ENCODE results near the gene TGFB3.

Gene TGFB3

DNA sequence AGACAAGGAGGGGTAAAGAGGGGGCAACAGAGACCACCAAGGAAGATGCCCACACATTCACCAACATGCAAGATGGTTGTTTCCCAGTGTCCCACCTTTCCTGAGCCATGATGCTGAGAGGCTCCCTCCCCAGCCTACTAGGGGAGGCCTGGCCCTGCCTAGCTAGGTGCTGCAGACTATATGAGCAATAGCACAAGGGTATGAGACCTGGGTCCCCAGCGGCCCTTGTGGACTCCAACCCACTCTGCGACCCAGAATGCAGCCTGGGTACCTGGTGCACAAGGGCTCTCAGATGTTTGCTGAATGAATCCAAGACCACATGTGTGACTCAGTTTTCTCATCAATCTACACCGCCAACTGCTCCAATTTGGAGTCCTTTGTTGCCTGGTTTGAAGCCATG, 13.9 kb downstream of the TGFB3 start:
- Histone ChIP-seq H3F3A (ENCODE audit: insufficient read depth) (no peaks in the 10 kb centered on the region), H3K27ac (ENCODE audit: low read depth, low read length) (no peak overlapping the region), H3K27me3 (ENCODE audit: low read length) (no peaks in the 10 kb centered on the region), H3K4me2 (ENCODE audit: low read depth, low read length, poor library complexity, severe bottlenecking) (no peak overlapping the region), H3K9me3 (ENCODE audit: insufficient read depth, low read length) (no peaks in the 10 kb centered on the region), H3K36me3 (ENCODE audit: low read length) (no peaks in the 10 kb centered on the region), H3K79me2 (ENCODE audit: insufficient read depth, low read length) (no peaks in the 10 kb centered on the region), H3K9ac (ENCODE audit: low read length) (no peak overlapping the region), H3K9me2 (replicated peaks; ENCODE audit: insufficient read depth, low read length) (no peaks in the 10 kb centered on the region), H4K20me1 (ENCODE audit: low read depth, low read length) (no peaks in the 10 kb centered on the region), H2AFZ (ENCODE audit: low read depth, low read length, severe bottlenecking) (no peak overlapping the region), H3K4me3 (ENCODE audit: insufficient read depth, low read length, poor library complexity, severe bottlenecking) (no peak overlapping the region)
- TF ChIP-seq, protein P1, sequence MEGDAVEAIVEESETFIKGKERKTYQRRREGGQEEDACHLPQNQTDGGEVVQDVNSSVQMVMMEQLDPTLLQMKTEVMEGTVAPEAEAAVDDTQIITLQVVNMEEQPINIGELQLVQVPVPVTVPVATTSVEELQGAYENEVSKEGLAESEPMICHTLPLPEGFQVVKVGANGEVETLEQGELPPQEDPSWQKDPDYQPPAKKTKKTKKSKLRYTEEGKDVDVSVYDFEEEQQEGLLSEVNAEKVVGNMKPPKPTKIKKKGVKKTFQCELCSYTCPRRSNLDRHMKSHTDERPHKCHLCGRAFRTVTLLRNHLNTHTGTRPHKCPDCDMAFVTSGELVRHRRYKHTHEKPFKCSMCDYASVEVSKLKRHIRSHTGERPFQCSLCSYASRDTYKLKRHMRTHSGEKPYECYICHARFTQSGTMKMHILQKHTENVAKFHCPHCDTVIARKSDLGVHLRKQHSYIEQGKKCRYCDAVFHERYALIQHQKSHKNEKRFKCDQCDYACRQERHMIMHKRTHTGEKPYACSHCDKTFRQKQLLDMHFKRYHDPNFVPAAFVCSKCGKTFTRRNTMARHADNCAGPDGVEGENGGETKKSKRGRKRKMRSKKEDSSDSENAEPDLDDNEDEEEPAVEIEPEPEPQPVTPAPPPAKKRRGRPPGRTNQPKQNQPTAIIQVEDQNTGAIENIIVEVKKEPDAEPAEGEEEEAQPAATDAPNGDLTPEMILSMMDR (IDR thresholded peaks at IDR 0.05; ENCODE audit: insufficient read depth, low read length, poor library complexity, severe bottlenecking): no peak
- no peak for TF ChIP-seq EZH2phosphoT487 (conservative IDR thresholded peaks at IDR 0.05; ENCODE audit: low read length)

GRCh38 chr14:75961662-75962061, 20.1 kb downstream of the TGFB3 start:
- H3K36me3 ChIP-seq (ENCODE audit: low read length): no peaks in the 10 kb centered on the region
- H4K20me1 ChIP-seq (ENCODE audit: low read depth, low read length): no peaks in the 10 kb centered on the region
- H3K4me3 ChIP-seq (ENCODE audit: insufficient read depth, low read length, poor library complexity, severe bottlenecking): no peak overlapping the region
- no peak overlapping the region for H3K4me2 ChIP-seq (ENCODE audit: low read depth, low read length, poor library complexity, severe bottlenecking)
- H3F3A ChIP-seq (ENCODE audit: insufficient read depth): no peaks in the 10 kb centered on the region
- no peak overlapping the region for H3K27ac ChIP-seq (ENCODE audit: low read depth, low read length)
- no peaks in the 10 kb centered on the region for H3K79me2 ChIP-seq (ENCODE audit: insufficient read depth, low read length)
- no peaks in the 10 kb centered on the region for H3K27me3 ChIP-seq (ENCODE audit: low read length)
- no peak overlapping the region for H3K9ac ChIP-seq (ENCODE audit: low read length)
- TF ChIP-seq, protein P1 (IDR thresholded peaks at IDR 0.05; ENCODE audit: insufficient read depth, low read length, poor library complexity, severe bottlenecking): no peak
- no peak for TF ChIP-seq EZH2phosphoT487 (conservative IDR thresholded peaks at IDR 0.05; ENCODE audit: low read length)
- no peaks in the 10 kb centered on the region for H3K9me3 ChIP-seq (ENCODE audit: insufficient read depth, low read length)
- H2AFZ ChIP-seq (ENCODE audit: low read depth, low read length, severe bottlenecking): no peak overlapping the region
- H3K9me2 ChIP-seq (replicated peaks; ENCODE audit: insufficient read depth, low read length): no peaks in the 10 kb centered on the region

- H3K9me2 ChIP-seq (replicated peaks; ENCODE audit: insufficient read depth, low read length): no peaks in the 10 kb centered on the region
- no peak overlapping the region for H2AFZ ChIP-seq (ENCODE audit: low read depth, low read length, severe bottlenecking)
- no peaks in the 10 kb centered on the region for H3K79me2 ChIP-seq (ENCODE audit: insufficient read depth, low read length)
- H3F3A ChIP-seq (ENCODE audit: insufficient read depth): no peaks in the 10 kb centered on the region
- H3K9ac ChIP-seq (ENCODE audit: low read length): no peak overlapping the region
- no peaks in the 10 kb centered on the region for H3K9me3 ChIP-seq (ENCODE audit: insufficient read depth, low read length)
- H3K36me3 ChIP-seq (ENCODE audit: low read length): no peaks in the 10 kb centered on the region
- H3K4me2 ChIP-seq (ENCODE audit: low read depth, low read length, poor library complexity, severe bottlenecking): no peak overlapping the region
- TF ChIP-seq, protein P1 (IDR thresholded peaks at IDR 0.05; ENCODE audit: insufficient read depth, low read length, poor library complexity, severe bottlenecking): no peak
- TF ChIP-seq EZH2phosphoT487 (conservative IDR thresholded peaks at IDR 0.05; ENCODE audit: low read length): no peak
- H3K27me3 ChIP-seq (ENCODE audit: low read length): no peaks in the 10 kb centered on the region
- no peak overlapping the region for H3K27ac ChIP-seq (ENCODE audit: low read depth, low read length)
- no peaks in the 10 kb centered on the region for H4K20me1 ChIP-seq (ENCODE audit: low read depth, low read length)
- H3K4me3 ChIP-seq (ENCODE audit: insufficient read depth, low read length, poor library complexity, severe bottlenecking): no peak overlapping the region
Measured at GRCh38 chr14:75960231-75960630, 21.6 kb downstream of the TGFB3 start.
